ENCODE measurements around the gene CPLANE2. TPM values are rescaled to one million over a fixed set of nuclear protein-coding genes. Genes with fewer than 3 reads are reported as not detected.
"Not testable (repeated sequence)": the region's sequence is repeated elsewhere in the genome, so short reads cannot be mapped to it uniquely, and the experiment has no call there.

The CPLANE2 gene
- total RNA-seq, 3 donors from 2014 or later (not counting 1 experiment from before 2014, with no cell fraction given): 7.6 to 10.8 (median 8.3) TPM

GRCh38 chr1:16258591-16259135, 21.7 kb upstream of the CPLANE2 start:
- no peaks in the 10 kb centered on the region for H3K9me3 ChIP-seq (ENCODE audit: control insufficient read depth, insufficient read depth, low read length)
- intact Hi-C loops (cut with micrococcal nuclease): no loop called here
- WGBS (ENCODE audit: insufficient coverage): 99% methylated on average over 8 of the region's 9 CpGs
- no peaks in the 10 kb centered on the region for H3K4me1 ChIP-seq (ENCODE audit: control insufficient read depth, insufficient read depth, low read length)
- H3K4me1 Mint-ChIP-seq: peaks cover 0 to 8% of the 10 kb centered on the region in 2 donors
- ATAC-seq: no peak
- no peaks in the 10 kb centered on the region for H3K9me3 Mint-ChIP-seq
- H3K27me3 Mint-ChIP-seq (ENCODE audit: low read depth in 2 of 2): no peaks in the 10 kb centered on the region
- H3K27me3 ChIP-seq (ENCODE audit: control insufficient read depth, insufficient read depth, low read length): no peaks in the 10 kb centered on the region
- DNase-seq: no peak
- H3K27ac ChIP-seq (ENCODE audit: low read length): no peak overlapping the region
- no peak overlapping the region for H3K4me3 ChIP-seq (ENCODE audit: low read length)
- no peak for TF ChIP-seq CTCF (IDR thresholded peaks at IDR 0.05)
- no peak overlapping the region for H3K4me3 Mint-ChIP-seq
- peaks cover 28% of the 10 kb centered on the region for H3K36me3 ChIP-seq (ENCODE audit: control insufficient read depth, insufficient read depth, low read length)
- H3K27ac Mint-ChIP-seq: no peak overlapping the region
- H3K36me3 Mint-ChIP-seq: no peaks in the 10 kb centered on the region

- no peak for ATAC-seq
- DNase-seq: no peak
Observed at GRCh38 chr1:16257968-16258367, 21.0 kb upstream of the CPLANE2 start.

GRCh38 chr1:16257556-16257955, 20.6 kb upstream of the CPLANE2 start:
- intact Hi-C loops (cut with micrococcal nuclease); H3K27me3 ChIP-seq (ENCODE audit: control insufficient read depth, insufficient read depth, low read length); H3K4me1 ChIP-seq (ENCODE audit: control insufficient read depth, insufficient read depth, low read length); H3K36me3 Mint-ChIP-seq; H3K4me3 ChIP-seq (ENCODE audit: low read length); H3K4me3 Mint-ChIP-seq; H3K27ac Mint-ChIP-seq; ATAC-seq; DNase-seq; H3K27me3 Mint-ChIP-seq (ENCODE audit: low read depth in 2 of 2); H3K27ac ChIP-seq (ENCODE audit: low read length); H3K4me1 Mint-ChIP-seq; H3K9me3 Mint-ChIP-seq; H3K9me3 ChIP-seq (ENCODE audit: control insufficient read depth, insufficient read depth, low read length): not testable (repeated sequence)
- H3K36me3 ChIP-seq (ENCODE audit: control insufficient read depth, insufficient read depth, low read length): peaks cover 39% of the 10 kb centered on the region
- 100% methylated on average over 3 of the region's 3 CpGs for WGBS (ENCODE audit: insufficient coverage)

More at GRCh38 chr1:16257968-16258367, 21.0 kb upstream of the CPLANE2 start:
- Mint-ChIP-seq H3K27ac (no peak overlapping the region), H3K4me1 (peaks cover 0 to 8% of the 10 kb centered on the region in 2 donors), H3K9me3 (no peaks in the 10 kb centered on the region), H3K4me3 (no peak overlapping the region), H3K36me3 (no peaks in the 10 kb centered on the region), H3K27me3 (ENCODE audit: low read depth in 2 of 2) (no peaks in the 10 kb centered on the region)
- 100% methylated on average over 3 of the region's 3 CpGs for WGBS (ENCODE audit: insufficient coverage)
- TF ChIP-seq CTCF (IDR thresholded peaks at IDR 0.05): no peak
- H3K36me3 ChIP-seq (ENCODE audit: control insufficient read depth, insufficient read depth, low read length): peaks cover 35% of the 10 kb centered on the region
- H3K27ac ChIP-seq (ENCODE audit: low read length): no peak overlapping the region
- H3K4me3 ChIP-seq (ENCODE audit: low read length): no peak overlapping the region
- intact Hi-C loops (cut with micrococcal nuclease): no loop called here
- no peaks in the 10 kb centered on the region for H3K9me3 ChIP-seq (ENCODE audit: control insufficient read depth, insufficient read depth, low read length)
- no peaks in the 10 kb centered on the region for H3K27me3 ChIP-seq (ENCODE audit: control insufficient read depth, insufficient read depth, low read length)
- H3K4me1 ChIP-seq (ENCODE audit: control insufficient read depth, insufficient read depth, low read length): no peaks in the 10 kb centered on the region

GRCh38 chr1:16256478-16256877, 19.5 kb upstream of the CPLANE2 start:
- H3K4me1 ChIP-seq (ENCODE audit: control insufficient read depth, insufficient read depth, low read length): no peaks in the 10 kb centered on the region
- TF ChIP-seq CTCF (IDR thresholded peaks at IDR 0.05): no peak
- no peaks in the 10 kb centered on the region for H3K9me3 ChIP-seq (ENCODE audit: control insufficient read depth, insufficient read depth, low read length)
- Mint-ChIP-seq H3K36me3 (no peaks in the 10 kb centered on the region), H3K4me3 (no peak overlapping the region), H3K27ac (no peak overlapping the region), H3K27me3 (ENCODE audit: low read depth in 2 of 2) (no peaks in the 10 kb centered on the region), H3K4me1 (peaks cover 0 to 8% of the 10 kb centered on the region in 2 donors), H3K9me3 (no peaks in the 10 kb centered on the region)
- no peak for ATAC-seq
- intact Hi-C loops (cut with micrococcal nuclease): no loop called here
- H3K27ac ChIP-seq (ENCODE audit: low read length): no peak overlapping the region
- no peak overlapping the region for H3K4me3 ChIP-seq (ENCODE audit: low read length)
- 100% methylated on average over 3 of the region's 4 CpGs for WGBS (ENCODE audit: insufficient coverage)
- no peaks in the 10 kb centered on the region for H3K27me3 ChIP-seq (ENCODE audit: control insufficient read depth, insufficient read depth, low read length)
- DNase-seq: no peak
- peaks cover 50% of the 10 kb centered on the region for H3K36me3 ChIP-seq (ENCODE audit: control insufficient read depth, insufficient read depth, low read length)
